ENCODE measurements around the gene CXCL10.

CXCL10 gene

GRCh38 chr4:76002176-76002575, 21.1 kb downstream of the CXCL10 start:
- no peak for TF ChIP-seq POLR2AphosphoS5 (IDR thresholded peaks at IDR 0.05; ENCODE audit: low read depth, low read length)
- TF ChIP-seq SIN3A (IDR thresholded peaks at IDR 0.05; ENCODE audit: borderline replicate concordance, insufficient read depth, low read length) = peak; percentile 96; the same call in 1 of the 2 replicates
- TF ChIP-seq FOXP2 (optimal IDR thresholded peaks at IDR 0.05; ENCODE audit: borderline replicate concordance, extremely low read depth, extremely low read length, insufficient read depth) = no peak
- TF ChIP-seq TAF1 (IDR thresholded peaks at IDR 0.05; ENCODE audit: borderline replicate concordance, insufficient read depth, low read length) = peak; percentile 63; the same call in 1 of the 2 replicates
- TF ChIP-seq, protein P1, sequence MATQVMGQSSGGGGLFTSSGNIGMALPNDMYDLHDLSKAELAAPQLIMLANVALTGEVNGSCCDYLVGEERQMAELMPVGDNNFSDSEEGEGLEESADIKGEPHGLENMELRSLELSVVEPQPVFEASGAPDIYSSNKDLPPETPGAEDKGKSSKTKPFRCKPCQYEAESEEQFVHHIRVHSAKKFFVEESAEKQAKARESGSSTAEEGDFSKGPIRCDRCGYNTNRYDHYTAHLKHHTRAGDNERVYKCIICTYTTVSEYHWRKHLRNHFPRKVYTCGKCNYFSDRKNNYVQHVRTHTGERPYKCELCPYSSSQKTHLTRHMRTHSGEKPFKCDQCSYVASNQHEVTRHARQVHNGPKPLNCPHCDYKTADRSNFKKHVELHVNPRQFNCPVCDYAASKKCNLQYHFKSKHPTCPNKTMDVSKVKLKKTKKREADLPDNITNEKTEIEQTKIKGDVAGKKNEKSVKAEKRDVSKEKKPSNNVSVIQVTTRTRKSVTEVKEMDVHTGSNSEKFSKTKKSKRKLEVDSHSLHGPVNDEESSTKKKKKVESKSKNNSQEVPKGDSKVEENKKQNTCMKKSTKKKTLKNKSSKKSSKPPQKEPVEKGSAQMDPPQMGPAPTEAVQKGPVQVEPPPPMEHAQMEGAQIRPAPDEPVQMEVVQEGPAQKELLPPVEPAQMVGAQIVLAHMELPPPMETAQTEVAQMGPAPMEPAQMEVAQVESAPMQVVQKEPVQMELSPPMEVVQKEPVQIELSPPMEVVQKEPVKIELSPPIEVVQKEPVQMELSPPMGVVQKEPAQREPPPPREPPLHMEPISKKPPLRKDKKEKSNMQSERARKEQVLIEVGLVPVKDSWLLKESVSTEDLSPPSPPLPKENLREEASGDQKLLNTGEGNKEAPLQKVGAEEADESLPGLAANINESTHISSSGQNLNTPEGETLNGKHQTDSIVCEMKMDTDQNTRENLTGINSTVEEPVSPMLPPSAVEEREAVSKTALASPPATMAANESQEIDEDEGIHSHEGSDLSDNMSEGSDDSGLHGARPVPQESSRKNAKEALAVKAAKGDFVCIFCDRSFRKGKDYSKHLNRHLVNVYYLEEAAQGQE (IDR thresholded peaks at IDR 0.05; ENCODE audit: insufficient read depth in 1 of 2, low read depth in 2 of 2, low read length in 2 of 2) = peak in 1 of 2 experiments; percentile 39; a peak in 1 of 4 replicates

GRCh38 chr4:76001700-76002099, 21.6 kb downstream of the CXCL10 start:
- no peak for TF ChIP-seq SIN3A (IDR thresholded peaks at IDR 0.05; ENCODE audit: borderline replicate concordance, insufficient read depth, low read length)
- TF ChIP-seq POLR2AphosphoS5 (IDR thresholded peaks at IDR 0.05; ENCODE audit: low read depth, low read length) = no peak
- TF ChIP-seq TAF1 (IDR thresholded peaks at IDR 0.05; ENCODE audit: borderline replicate concordance, insufficient read depth, low read length) = no peak
- no peak for TF ChIP-seq FOXP2 (optimal IDR thresholded peaks at IDR 0.05; ENCODE audit: borderline replicate concordance, extremely low read depth, extremely low read length, insufficient read depth)
- TF ChIP-seq, protein P1 (IDR thresholded peaks at IDR 0.05; ENCODE audit: insufficient read depth in 1 of 2, low read depth in 2 of 2, low read length in 2 of 2) = no peak

- TF ChIP-seq FOXP2 (optimal IDR thresholded peaks at IDR 0.05; ENCODE audit: borderline replicate concordance, extremely low read depth, extremely low read length, insufficient read depth) = no peak
- TF ChIP-seq TAF1 (IDR thresholded peaks at IDR 0.05; ENCODE audit: borderline replicate concordance, insufficient read depth, low read length) = no peak
These were observed 23.0 kb downstream of the CXCL10 start for GRCh38 chr4:76000279-76000678.

DNA sequence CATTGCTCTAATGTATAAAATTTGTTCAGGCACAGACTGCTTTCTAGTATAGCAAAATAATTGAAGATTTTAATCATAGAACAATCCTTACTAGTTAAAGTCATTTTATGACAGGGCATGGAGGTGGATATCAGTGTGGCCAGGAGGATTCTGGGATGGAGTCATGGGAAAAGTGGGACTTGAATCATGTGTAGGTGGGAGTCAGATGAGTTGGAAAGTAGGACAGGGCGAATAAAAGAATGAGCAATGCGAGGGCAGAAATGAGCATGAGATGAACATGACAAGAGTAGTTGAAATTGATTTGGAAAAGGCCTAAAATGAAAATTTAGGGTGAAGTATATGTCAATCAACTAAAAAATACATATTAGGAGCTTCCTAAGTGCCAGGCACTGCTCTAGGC, 25.4 kb downstream of the CXCL10 start:
- no peak for TF ChIP-seq TAF1 (IDR thresholded peaks at IDR 0.05; ENCODE audit: borderline replicate concordance, insufficient read depth, low read length)
- TF ChIP-seq FOXP2 (optimal IDR thresholded peaks at IDR 0.05; ENCODE audit: borderline replicate concordance, extremely low read depth, extremely low read length, insufficient read depth) = no peak
- TF ChIP-seq SIN3A (IDR thresholded peaks at IDR 0.05; ENCODE audit: borderline replicate concordance, insufficient read depth, low read length) = no peak
- TF ChIP-seq, protein P1 (IDR thresholded peaks at IDR 0.05; ENCODE audit: insufficient read depth in 1 of 2, low read depth in 2 of 2, low read length in 2 of 2) = no peak
- no peak for TF ChIP-seq POLR2AphosphoS5 (IDR thresholded peaks at IDR 0.05; ENCODE audit: low read depth, low read length)

DNA sequence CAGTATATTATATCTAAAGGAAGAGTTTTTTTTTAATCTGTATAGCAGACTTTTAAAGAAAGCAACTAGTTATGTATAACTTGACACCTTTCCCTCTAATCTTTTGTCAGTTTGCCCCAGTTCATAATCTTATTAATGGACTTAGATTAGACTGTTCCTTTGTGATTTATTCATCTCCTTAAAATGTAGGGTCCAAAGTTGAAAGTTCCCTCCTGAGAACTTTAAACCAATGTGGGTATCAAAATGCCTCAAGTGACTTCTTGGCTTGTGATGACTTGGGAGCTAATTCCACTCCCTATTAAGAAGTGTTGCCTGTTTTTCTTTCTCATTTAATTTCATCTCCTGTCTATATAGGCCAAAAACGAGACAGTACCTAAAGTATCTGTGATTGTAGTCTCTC, 26.2 kb downstream of the CXCL10 start:
- TF ChIP-seq POLR2AphosphoS5 (IDR thresholded peaks at IDR 0.05; ENCODE audit: low read depth, low read length) = no peak

GRCh38 chr4:75995727-75996126, 27.6 kb downstream of the CXCL10 start:
- TF ChIP-seq, protein P1 (IDR thresholded peaks at IDR 0.05; ENCODE audit: insufficient read depth in 1 of 2, low read depth in 2 of 2, low read length in 2 of 2) = no peak
- TF ChIP-seq SIN3A (IDR thresholded peaks at IDR 0.05; ENCODE audit: borderline replicate concordance, insufficient read depth, low read length) (no peak), FOXP2 (optimal IDR thresholded peaks at IDR 0.05; ENCODE audit: borderline replicate concordance, extremely low read depth, extremely low read length, insufficient read depth) (no peak), POLR2AphosphoS5 (IDR thresholded peaks at IDR 0.05; ENCODE audit: low read depth, low read length) (no peak), TAF1 (IDR thresholded peaks at IDR 0.05; ENCODE audit: borderline replicate concordance, insufficient read depth, low read length) (no peak)
